Stimulated activated CD8-positive, alpha-beta memory T cell treated with anti-CD3 and anti-CD28 coated beads, Interleukin-7, amount 100 ng/mL, for 48 hours (primary cell): Measurements from ENCODE around the gene PRKCA.

Experiments used
- DNase-seq, 2 donors: peaks; one replicate each; pipeline ENCODE4 v3.0.0-alpha.2; 2020; ENCODE audit warnings: low read depth in 1 of 2; ENCODE audit errors: extremely low read depth in 1 of 2

The PRKCA gene

DNA sequence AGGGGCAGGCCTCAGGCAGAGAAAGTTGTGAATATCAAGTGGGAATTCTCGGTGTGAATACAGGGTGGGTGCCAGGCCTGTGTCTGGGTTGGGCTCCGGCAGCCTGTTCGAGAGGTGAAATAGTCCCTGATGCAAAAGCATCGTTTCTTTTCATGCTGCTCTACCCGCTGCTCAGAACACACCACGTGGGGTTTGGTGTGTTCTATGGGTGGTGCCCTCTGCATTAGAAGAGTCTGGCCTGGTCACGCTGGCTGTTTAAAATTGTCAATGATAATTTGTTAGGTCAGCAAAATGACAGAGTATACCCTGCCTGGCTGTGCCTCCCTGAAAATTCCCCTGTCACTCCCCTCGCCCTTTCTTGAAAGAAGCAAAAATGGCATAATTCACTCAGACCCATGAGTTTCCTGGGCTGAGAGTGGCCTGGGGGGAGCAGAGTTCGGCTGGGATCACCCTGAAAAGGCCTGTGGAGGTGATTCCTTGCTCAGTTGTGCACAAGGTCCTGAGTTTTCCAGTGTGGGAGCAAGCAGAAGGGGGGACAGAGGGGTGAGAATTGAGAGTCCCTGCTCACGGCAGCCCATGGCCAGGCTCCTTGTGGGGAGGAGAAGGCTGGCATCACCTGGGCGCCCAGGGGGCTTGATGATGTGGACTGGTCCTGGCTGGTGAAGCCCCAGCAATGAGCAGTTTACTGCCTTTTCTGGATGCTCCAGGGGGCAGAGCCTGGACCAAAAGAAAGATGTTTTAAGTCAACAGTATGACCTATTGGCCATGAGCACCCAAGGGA, 535.7 kb downstream of the PRKCA start:
- no peak for DNase-seq

DNA sequence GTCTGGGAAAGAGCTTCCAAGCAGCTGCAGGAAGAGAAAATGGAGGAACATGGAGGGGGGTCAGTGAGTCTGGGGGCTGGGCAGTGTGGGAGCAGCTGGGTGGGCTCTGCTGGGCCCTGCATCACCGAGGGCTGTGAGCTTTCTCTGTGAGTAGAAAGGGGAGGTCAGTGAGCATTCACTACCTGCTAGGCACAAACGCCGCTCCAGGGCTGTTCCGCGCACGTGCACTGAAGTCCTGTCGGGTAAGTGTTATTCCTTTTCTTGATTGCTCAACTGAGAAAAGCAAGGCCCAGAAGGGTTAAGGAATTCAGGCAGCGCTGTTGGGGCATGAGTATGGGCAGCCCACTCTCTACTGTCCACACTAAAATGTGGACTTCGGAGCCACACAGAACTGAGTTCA, 537.2 kb downstream of the PRKCA start:
- no peak for DNase-seq

DNA sequence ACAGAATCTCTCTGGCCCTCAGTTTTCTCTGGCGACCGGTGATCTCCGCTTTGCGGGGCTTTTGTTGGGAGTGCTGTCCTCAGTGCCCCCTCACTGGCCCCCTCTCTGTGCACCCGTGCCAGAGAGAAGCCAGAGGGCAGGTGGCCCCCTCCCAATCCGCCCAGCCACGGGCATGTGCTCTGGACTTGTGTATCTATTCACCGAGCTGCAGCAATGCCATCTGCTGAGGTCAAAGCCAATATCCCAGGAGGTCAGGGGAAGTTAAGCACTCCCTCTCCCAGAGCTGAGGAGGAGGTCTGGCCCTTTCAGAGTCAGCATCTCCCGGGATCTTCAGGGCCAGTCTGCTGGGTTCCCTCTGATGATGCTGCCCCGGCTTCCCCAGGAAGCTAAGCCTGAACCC, 537.6 kb downstream of the PRKCA start:
- no peak for DNase-seq

DNA sequence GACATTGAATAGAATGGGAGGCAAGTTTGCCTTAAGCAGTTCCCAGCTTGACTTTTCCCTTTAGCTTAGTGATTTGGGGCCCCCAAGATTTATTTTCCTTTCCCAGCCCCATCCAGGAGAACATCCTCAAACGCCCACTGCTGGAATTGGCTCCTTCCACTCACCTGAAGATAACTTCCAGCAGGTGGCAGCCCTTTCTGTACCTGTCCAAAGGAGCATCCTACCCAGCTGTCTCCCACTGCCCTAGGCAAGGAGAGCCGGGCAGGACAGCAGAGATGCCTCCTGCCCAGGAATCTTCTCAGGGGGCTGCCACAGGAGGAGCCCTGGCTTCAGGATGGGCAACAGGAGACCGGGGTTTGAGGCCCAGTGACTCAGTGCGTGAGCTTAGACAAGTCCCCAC, 538.9 kb downstream of the PRKCA start:
- DNase-seq, result no peak

DNA sequence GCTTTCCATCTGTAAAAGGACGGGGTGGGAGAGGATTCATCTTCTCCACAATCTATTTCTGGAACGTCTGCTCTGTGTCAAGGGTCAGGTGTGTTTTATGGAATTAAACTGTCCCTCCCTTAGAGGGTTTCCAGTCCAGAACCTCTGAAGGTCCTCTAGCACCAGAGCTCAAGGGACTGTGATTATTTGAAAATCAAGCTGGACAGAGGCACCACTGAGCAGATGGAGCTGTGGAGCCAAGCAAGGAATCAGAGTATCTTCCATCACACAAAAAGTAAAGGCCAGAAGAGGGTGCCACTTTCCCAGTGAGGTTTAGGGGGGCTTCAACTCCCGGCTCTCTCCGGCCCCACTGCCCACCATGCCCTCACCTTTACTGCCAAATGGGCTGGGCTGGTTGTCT, 539.3 kb downstream of the PRKCA start:
- DNase-seq, result no peak

DNA sequence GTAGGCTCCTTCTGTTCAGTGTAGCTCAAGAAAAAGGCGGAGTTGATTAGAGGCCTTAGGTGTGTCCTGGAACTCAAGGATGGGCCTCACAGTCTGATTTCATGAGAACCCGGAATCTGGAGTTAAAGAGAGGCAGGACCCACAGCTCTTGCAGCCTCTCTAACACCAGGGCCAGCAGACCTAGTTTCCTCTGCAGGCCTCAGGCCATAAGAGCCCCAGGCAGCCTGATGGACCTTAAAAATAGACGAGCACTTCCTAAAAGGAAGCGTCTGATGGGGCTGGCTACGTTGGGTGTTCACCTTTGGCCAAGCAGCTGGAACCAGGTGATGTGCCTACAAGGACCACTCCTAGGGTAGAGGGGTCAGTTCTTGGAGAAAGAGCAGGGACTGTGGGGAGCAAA, 540.1 kb downstream of the PRKCA start:
- DNase-seq, result no peak

DNA sequence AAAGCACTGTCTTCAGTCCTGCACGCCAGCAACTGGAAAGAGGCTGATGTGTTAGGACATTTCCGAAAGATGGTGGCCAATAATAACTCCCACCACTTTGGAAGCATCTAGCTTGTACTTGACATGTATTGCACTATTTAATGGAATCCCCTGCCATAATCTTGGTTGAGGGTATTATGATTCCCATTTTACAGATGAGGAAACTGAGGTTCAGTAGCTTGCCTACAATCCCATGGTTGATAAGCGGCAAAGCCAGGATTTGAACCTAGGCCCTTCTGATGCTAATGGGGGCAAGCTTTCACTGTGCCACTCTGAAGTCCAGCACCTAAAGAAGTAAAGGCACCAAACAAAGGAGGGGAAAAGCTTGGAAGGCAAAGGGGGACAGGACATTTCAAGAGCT, 540.5 kb downstream of the PRKCA start:
- no peak for DNase-seq

DNA sequence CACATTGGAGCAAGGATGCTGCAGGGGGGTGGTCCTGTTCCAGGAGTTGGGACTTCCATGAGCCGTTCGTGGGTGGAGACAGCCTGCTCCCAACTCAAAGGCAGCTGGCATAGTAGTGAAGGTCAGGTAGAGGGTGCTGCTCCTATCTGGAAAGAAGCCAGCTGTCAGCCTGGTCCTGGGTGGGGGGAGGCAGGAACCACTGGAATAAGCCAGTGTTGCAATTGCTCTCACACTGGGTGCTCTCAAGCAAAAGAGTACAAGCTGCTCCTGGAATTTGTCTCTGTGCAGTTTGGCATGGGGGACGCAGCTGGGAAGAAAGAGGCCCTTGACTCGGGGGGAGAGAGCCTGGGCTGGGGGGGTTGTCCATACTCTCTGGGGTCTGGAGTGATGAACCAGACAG, 541.2 kb downstream of the PRKCA start:
- DNase-seq, result no peak

DNA sequence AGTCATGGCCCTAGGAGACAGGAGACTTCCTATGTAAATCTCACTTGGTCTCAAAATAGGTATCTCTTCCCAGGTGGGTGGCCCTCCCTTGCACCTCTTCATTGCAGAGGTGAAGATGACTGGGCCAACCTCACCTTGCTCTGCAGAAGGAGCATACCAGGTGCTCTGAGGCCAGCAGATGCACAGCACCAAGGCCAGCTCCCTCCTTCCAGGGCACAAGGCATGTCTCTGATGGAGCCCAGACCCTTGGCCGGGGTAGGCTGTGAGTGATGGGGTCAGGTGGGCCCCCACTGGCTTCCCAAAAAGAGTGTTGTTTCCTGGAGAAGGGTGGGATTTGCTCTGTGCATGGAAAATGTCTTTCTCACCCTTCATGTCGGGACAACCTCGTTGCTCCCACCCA, 545.3 kb downstream of the PRKCA start:
- DNase-seq, result no peak

DNA sequence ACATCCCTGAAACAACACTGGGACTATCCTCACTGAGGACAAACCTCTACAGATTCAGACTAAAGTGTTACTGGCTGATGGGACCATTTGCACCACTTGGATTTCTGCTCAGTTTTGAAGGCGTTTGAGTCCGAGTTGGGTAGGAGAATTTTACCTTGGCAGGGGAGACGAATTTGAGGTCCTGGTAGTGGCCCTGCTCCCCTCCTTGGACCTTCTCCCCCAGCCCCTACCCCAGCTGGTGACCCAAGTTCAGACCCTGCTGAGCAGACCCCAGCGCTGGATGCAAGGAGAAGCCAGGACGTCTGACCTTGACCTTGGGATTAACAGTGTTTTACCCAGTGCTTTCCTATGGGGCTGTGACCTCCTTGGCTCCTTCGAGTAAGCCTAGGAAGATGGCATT, 546.1 kb downstream of the PRKCA start:
- DNase-seq, result no peak

DNA sequence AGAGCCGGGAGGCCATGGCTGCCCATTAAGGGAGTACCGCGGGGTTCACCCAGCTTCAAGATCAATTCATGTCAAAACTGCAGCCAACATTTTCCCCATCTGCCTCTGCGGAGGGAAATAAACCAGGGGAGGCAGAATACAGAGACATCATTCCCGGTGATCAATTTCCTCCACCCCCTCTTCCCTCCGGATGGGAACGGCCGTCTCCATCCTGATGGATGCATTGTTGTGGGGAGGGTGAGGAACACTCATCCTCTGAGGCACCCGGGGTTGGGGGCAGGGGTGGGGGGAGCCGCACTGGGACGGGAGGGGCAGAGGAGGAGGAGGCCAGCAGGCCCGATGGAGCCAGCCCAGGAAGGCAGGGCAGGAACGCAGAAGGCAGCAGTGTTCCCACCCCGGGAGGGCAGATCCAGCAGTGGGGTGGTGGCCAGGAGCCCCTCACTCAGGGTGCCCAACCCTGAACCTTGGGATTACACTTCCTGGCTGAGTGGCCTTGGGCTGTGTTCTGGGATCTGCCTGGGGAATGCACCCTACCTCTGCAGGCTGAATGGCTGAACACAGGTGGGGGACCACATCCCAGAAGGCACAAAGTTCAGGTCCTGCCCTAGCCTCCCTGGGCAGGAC, 546.7 kb downstream of the PRKCA start:
- no peak for DNase-seq

DNA sequence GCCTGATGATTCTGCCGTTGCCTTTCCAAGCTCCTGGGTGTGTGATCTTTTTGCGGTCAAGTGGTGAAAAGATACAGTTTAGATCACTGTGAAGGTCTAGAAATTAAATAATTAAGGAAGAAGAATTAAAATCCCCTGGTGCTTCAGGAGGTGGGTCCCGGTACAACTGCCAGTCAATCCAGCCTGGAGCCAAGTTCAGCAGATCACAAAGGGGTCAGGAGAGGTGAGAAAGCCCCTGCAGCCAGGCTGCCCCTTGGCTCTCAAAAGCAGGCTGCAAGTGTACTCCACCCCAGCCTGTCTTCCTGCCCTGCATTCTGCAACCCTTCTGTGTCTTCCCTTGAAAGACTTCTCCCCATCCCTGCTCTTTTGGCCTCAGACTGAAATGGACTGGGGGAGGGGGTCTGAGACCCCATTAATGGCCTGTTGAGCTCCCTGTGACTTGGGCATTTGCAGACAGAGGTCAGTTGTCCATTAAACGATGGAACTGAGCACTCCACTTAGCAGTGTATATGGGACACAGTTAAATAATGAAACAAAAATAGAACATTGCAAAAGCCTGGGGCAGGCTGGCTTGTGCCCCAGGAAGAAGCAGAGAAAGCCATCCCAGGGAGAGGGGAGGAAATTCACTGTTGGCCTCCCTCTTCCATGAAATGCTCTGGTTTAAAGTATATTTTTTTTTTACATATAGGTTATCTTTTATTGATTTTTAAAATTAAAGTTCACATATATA, 547.6 kb downstream of the PRKCA start:
- no peak for DNase-seq

DNA sequence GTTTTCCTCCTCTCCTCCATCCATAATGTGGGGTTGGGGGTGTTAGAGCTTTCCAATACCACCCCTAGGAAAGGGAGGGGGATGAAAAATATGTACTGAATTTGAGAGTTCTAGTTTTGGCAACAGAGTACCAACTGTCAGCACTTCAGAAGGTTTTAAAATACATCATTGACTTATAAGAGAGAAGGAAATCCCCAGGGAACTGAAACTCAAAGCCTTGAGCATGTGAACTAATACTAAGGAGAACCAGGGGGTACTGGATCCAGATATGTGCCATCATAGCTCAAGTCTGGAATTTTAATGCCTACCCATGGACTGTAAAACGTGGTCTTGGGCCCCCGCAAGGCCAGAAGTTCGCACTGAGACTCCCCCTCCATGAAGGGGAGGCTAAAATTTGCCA, 548.3 kb downstream of the PRKCA start:
- no peak for DNase-seq

DNA sequence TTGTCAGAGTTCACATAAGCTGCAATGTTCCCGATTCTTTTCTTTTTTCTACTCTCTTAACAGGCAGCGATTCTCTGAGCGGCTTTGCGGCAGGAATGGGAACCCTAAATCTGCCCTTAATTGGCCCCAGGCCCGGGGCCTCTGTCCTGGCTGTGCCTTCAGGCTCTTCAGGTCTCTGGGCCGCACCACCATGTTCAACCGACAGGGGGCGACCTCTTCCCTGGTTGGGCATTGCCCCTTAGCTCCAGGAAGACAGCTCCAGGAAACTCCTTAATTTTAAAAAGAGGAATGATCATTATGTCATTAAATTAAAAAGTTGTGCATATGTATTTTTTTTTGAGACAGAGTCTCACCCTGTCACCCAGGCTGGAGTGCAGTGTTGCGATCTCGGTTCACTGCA, 552.8 kb downstream of the PRKCA start:
- peak; percentile 7 to 16 for DNase-seq

DNA sequence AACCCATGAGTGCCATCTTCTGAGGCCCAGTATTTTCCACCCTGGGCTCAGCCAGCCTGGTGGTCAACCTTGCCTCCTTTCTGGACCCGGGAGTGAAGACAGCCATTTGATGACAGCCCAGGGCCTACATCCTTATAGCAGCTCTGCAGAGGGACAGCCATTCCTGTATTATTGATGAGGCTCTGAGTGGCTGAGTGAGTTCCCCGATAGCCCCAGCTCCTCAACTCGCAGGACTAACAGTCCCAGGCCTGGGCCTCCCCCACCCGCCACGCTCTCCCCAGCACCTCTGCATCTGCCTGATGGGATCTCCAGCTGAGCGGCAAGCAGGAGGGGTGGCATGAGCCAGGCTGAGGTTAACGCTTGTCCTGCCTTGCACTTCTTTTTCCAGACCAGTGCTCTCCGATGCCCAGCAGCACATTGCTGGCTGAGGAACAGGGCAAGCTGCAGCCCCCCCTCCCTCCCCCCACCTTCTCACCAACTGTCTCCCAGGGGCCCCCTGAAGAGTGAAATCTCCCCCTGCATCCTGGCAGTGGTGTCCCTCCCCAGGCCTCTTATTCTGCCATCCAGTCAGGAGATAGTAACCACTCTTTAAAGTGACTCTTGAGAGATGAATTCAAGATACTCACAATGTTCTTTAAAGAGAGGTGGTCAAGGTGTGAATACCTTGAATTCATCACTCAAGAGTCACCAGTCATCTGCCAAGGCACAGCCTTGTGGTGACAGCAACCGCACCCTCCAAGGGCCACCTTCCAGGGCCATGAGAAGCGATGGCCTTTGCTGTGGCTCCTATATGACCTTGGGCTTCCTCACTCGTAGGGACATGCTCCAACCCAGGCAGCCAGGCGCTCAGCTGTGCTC, 556.0 kb downstream of the PRKCA start:
- DNase-seq, result no peak

DNA sequence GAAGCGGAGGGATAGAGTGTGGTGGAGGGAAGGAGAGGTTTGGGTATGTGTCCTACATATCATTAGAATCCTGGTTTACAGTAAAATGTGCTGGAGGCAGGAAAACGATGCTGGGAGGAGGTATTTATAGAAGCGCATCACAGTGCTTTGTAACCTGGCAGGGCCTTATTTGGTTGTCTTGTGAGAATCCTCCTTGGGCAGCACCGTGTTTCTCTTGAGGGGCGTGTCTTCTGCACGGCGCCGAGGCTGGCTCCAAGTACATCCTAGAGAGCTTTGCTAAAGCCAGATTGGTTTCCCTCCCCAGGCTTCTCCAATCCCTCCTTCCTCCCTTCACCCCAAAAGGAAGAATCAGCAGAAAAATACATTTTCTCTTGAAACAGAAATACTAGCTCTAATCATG, 556.9 kb downstream of the PRKCA start:
- DNase-seq, result no peak

DNA sequence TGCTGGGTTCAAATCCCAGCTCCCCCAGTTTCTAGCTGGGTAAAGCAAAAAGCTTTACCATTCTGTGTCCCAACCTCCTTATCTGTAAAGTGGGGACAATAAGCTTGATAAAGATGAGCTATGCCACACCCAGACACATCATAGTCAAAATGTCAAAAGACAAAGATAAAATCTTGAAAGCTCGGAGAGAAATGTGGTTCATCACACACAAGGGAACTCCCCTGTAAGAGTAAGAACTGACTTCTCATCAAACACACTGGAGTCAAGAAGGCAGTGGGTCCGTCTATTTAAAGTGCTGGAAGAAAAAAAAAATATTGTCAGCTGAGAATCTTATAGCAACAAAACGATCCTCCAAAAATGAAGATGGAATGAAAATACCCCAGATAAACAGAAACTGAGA, 557.8 kb downstream of the PRKCA start:
- DNase-seq, result no peak
